Suprapubic skin (tissue), 4 donors: ENCODE data around the gene ST7. TPM values are rescaled to one million over a fixed set of nuclear protein-coding genes. Genes with fewer than 3 reads are reported as not detected.

Source experiments
- DNase-seq, 2 donors: peaks; one replicate each; pipeline ENCODE4 v3.0.0-alpha.2; 2019; ENCODE audit warnings: low spot score in 2 of 2
- H3K27ac ChIP-seq: fragments of 200-600 bp; sonication (generic); one replicate; pipeline ENCODE4 v1.5.1; 2019
- H3K27me3 ChIP-seq: fragments of 200-600 bp; sonication (generic); one replicate; pipeline ENCODE4 v1.5.1; 2019
- H3K36me3 ChIP-seq: fragments of 200-600 bp; sonication (generic); one replicate; pipeline ENCODE4 v1.5.1; 2019
- H3K4me1 ChIP-seq: fragments of 200-600 bp; sonication (generic); one replicate; pipeline ENCODE4 v1.5.1; 2019
- H3K4me3 ChIP-seq: fragments of 200-600 bp; sonication (generic); one replicate; pipeline ENCODE4 v1.5.1; 2019; ENCODE audit warnings: mild to moderate bottlenecking
- H3K9me3 ChIP-seq: fragments of 200-600 bp; sonication (generic); one replicate; pipeline ENCODE4 v1.5.1; 2019
- EP300 ChIP-seq: sonication (generic); formaldehyde crosslinking; IDR thresholded peaks from one replicate; pipeline ENCODE4 v1.6.1; 2017; ENCODE audit warnings: antibody characterized with exemption
- POLR2A ChIP-seq, 2 donors: fragments of 450-650 bp; IDR thresholded peaks; one replicate each; pipeline ENCODE4 v1.6.1; 2017; ENCODE audit warnings: antibody characterized with exemption in 2 of 2, mild to moderate bottlenecking in 2 of 2, moderate library complexity in 2 of 2
- POLR2AphosphoS5 ChIP-seq, 3 donors: sonication (generic); formaldehyde crosslinking; IDR thresholded peaks; one replicate each; pipeline ENCODE4 v1.6.1; 2017; ENCODE audit warnings: antibody characterized with exemption in 3 of 3
- WGBS: methylation state at CpG from one replicate; pipeline ENCODE4 v1.1.5; 2018; 5-methylcytosine and 5-hydroxymethylcytosine counted together
- total RNA-seq, 4 donors: library from RNA; depleted of rRNA; stranded (reverse); fragments of >200 nt; gene quantifications; one replicate each; pipeline ENCODE4 v1.1.0, GENCODE V29; 2016
- TF ChIP-seq, protein P1 (sequence below), 2 donors: fragments of 200-600 bp in 1 of 2; fragments of 450-650 bp in 1 of 2; sonication (generic) in 1 of 2; IDR thresholded peaks; one replicate each; pipeline ENCODE4 v1.5.1; 2016 to 2019; ENCODE audit warnings: antibody characterized with exemption in 2 of 2, mild to moderate bottlenecking in 1 of 2, moderate library complexity in 1 of 2

The ST7 gene
- total RNA-seq, 4 donors from 2014 or later = 13.1 to 28.2 (median 18.6) TPM

DNA sequence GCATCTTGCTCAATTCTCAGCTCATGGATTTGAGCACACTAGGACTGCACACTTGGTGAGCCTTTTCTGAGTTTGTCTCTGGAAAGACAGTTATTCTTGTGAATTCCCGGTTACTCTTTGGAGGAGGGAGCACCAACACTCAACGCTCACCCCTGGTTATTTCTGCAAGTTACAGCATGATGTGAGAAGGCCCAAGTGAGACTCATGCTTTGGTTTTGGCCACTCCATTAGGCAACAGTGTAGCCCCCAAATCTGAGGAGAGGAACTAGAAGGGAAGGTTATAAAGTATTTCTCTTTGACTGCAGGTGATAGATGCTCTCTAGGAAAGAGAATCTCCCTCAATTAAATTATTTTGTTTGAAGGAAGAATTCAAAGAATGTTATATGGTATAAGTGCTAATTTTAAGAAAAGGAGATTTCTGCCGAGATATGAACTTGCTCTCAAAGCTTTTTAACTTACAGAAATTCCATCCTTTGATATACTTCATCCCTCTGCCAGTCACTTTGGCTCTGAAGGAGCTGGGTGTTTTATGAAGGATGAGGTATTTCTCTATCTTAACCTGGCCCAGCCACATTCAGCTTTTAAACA is 186.2 kb downstream of the ST7 start:
- Histone ChIP-seq H3K9me3 (no peaks in the 10 kb centered on the region), H3K36me3 (peaks cover 12% of the 10 kb centered on the region), H3K27me3 (no peaks in the 10 kb centered on the region), H3K4me3 (no peak overlapping the region), H3K27ac (no peak overlapping the region), H3K4me1 (no peaks in the 10 kb centered on the region)
- no peak for DNase-seq
- WGBS = 83% methylated on average over 3 of the region's 3 CpGs
- TF ChIP-seq POLR2A (IDR thresholded peaks at IDR 0.05) = no peak
- TF ChIP-seq EP300 = no peak
- TF ChIP-seq, protein P1, sequence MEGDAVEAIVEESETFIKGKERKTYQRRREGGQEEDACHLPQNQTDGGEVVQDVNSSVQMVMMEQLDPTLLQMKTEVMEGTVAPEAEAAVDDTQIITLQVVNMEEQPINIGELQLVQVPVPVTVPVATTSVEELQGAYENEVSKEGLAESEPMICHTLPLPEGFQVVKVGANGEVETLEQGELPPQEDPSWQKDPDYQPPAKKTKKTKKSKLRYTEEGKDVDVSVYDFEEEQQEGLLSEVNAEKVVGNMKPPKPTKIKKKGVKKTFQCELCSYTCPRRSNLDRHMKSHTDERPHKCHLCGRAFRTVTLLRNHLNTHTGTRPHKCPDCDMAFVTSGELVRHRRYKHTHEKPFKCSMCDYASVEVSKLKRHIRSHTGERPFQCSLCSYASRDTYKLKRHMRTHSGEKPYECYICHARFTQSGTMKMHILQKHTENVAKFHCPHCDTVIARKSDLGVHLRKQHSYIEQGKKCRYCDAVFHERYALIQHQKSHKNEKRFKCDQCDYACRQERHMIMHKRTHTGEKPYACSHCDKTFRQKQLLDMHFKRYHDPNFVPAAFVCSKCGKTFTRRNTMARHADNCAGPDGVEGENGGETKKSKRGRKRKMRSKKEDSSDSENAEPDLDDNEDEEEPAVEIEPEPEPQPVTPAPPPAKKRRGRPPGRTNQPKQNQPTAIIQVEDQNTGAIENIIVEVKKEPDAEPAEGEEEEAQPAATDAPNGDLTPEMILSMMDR (IDR thresholded peaks at IDR 0.05) = no peak
- no peak for TF ChIP-seq POLR2AphosphoS5 (IDR thresholded peaks at IDR 0.05)

DNA sequence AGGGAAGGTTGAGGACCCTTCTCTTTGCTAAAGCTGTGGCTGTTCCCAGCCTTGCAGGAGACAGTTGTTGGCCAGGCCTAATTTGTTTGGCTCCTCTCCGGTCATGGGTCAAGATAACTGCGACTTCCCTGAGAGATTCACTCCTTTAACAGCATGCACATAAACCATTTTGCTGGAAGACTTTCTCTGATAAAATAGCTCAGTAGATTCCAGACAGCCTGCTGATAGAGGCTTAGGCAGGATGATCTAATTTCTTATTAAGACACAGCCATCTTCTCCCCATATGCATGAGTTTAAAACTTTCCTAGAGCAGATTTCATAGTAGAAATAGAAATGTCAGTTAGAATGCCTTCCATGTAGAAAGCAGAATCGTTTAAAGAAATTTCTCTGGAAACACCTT is 187.6 kb downstream of the ST7 start:
- TF ChIP-seq, protein P1 (IDR thresholded peaks at IDR 0.05) = no peak
- TF ChIP-seq EP300 (no peak), POLR2AphosphoS5 (IDR thresholded peaks at IDR 0.05) (no peak), POLR2A (IDR thresholded peaks at IDR 0.05) (no peak)
- Histone ChIP-seq H3K27me3 (no peaks in the 10 kb centered on the region), H3K4me1 (no peaks in the 10 kb centered on the region), H3K36me3 (peaks cover 8% of the 10 kb centered on the region), H3K27ac (no peak overlapping the region), H3K9me3 (no peaks in the 10 kb centered on the region), H3K4me3 (no peak overlapping the region)
- WGBS = 79% methylated on average over 3 of the region's 3 CpGs
- DNase-seq = no peak

DNA sequence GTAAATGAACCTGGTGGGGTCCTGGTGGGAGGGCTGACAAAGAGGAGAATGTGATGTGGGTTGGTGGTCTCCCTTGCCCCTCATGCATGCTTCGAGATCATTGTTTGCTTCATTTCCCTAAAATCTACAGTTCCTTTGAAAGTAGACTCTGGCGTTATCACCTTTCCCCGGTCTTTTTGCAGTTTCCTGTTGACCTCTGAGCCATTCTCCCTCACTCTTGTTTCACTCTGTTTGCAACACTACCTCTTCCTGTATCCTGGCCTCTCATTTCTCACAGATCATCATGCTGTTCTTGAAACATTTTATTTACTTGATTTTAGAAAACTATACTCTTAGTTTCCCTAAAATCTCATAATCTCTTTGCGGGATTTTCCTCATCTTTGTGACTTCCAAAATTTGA is 189.8 kb downstream of the ST7 start:
- TF ChIP-seq, protein P1 (IDR thresholded peaks at IDR 0.05) = no peak
- no peak for TF ChIP-seq POLR2A (IDR thresholded peaks at IDR 0.05)
- Histone ChIP-seq H3K36me3 (peaks cover 4% of the 10 kb centered on the region), H3K4me1 (no peaks in the 10 kb centered on the region), H3K27me3 (no peaks in the 10 kb centered on the region), H3K4me3 (no peak overlapping the region), H3K9me3 (no peaks in the 10 kb centered on the region), H3K27ac (no peak overlapping the region)
- WGBS = 59% methylated on average over 4 of the region's 4 CpGs
- no peak for DNase-seq

DNA sequence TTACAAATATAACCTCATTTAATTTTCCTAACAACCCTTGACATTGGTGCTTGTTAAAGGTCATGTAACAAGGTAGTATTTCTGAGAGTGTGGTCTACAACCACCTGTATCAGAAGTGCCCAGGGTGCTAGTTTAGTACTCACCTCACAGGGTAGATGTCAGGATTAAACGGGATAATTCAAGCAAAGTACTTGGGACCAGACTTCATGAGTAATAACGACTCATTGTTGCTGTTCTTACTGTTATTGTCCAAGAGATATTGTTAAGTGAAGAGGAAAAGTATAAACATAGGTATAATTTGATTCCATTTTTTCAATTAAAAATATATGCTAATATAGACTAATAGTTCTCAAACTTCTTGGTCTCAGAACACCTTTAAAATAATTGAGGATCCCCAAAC is 190.3 kb downstream of the ST7 start:
- Histone ChIP-seq H3K4me3 (no peak overlapping the region), H3K36me3 (peaks cover under 1% of the 10 kb centered on the region), H3K9me3 (no peaks in the 10 kb centered on the region), H3K27ac (no peak overlapping the region), H3K27me3 (no peaks in the 10 kb centered on the region), H3K4me1 (no peaks in the 10 kb centered on the region)
- TF ChIP-seq POLR2A (IDR thresholded peaks at IDR 0.05) (no peak), EP300 (no peak), POLR2AphosphoS5 (IDR thresholded peaks at IDR 0.05) (no peak)
- TF ChIP-seq, protein P1 (IDR thresholded peaks at IDR 0.05) = no peak
- no peak for DNase-seq
- WGBS = 95% methylated on average over 2 of the region's 2 CpGs

DNA sequence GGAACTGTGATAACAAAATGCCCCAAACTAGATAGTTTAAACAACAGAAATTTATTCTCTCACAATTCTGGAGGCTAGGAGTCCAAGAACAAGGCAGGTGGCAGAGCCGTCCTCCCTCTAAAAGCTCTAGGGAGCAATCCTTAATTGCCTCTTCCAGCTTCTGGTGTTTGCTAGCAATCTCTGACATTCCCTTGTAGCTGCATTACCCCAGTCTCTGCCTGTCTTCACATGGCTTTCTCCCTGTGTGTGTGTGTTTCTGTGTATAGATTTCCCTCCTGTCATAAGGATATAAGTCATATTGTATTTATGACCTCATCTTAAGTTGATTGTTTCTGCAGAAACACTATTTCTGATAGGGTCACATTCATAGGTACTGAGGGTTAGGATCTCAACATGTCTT is 192.0 kb downstream of the ST7 start:
- Histone ChIP-seq H3K36me3 (no peaks in the 10 kb centered on the region), H3K27ac (no peak overlapping the region), H3K4me3 (no peak overlapping the region), H3K27me3 (no peaks in the 10 kb centered on the region), H3K9me3 (no peaks in the 10 kb centered on the region), H3K4me1 (no peaks in the 10 kb centered on the region)
- DNase-seq = no peak
- WGBS = 85% methylated on average over 1 of the region's 1 CpG
- TF ChIP-seq EP300 (no peak), POLR2AphosphoS5 (IDR thresholded peaks at IDR 0.05) (no peak), POLR2A (IDR thresholded peaks at IDR 0.05) (no peak)
- TF ChIP-seq, protein P1 (IDR thresholded peaks at IDR 0.05) = no peak
